ENCODE measurements around the gene SYNGAP1.

SYNGAP1 gene

DNA sequence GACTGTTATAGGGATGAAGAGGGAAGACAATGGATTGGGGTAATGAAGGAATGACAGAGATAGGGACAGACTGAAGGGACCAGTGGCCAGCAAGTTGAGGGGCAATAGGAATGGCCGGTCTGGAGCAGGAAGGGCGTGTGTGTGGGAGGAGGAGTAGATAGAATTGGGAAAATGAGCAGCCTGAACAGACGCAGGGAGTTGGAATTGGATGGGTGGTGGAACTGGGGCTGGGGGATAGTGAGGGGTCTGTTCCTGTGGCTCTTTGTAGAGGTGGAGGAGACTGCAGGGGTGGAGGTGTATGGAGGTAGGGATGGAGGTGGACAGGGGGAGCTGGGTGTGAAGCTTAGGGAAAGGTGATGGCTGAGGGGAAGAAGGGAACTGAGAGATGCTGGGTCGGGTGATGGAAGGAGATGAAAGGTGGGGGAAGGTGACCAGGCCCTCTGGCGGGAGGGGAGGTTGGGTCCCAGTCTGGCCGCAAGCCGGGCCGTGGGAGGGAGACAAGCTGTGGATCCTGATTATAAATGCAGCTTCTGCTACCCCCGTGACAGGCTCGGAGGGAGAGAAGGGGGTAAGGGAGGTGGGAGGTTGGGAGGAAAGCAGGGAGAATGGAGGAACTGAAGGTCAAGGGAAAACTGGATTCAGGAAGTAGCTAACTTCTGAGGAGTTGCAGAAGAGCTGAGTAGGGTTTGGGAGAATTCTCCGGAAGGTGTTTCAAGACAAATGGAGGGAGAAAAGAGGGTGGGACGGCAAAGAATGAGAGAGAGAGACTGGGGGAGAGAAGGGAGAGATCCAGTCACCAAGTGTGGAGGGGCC, 5.2 kb downstream of the SYNGAP1 start:
- no peak for DNase-seq

DNA sequence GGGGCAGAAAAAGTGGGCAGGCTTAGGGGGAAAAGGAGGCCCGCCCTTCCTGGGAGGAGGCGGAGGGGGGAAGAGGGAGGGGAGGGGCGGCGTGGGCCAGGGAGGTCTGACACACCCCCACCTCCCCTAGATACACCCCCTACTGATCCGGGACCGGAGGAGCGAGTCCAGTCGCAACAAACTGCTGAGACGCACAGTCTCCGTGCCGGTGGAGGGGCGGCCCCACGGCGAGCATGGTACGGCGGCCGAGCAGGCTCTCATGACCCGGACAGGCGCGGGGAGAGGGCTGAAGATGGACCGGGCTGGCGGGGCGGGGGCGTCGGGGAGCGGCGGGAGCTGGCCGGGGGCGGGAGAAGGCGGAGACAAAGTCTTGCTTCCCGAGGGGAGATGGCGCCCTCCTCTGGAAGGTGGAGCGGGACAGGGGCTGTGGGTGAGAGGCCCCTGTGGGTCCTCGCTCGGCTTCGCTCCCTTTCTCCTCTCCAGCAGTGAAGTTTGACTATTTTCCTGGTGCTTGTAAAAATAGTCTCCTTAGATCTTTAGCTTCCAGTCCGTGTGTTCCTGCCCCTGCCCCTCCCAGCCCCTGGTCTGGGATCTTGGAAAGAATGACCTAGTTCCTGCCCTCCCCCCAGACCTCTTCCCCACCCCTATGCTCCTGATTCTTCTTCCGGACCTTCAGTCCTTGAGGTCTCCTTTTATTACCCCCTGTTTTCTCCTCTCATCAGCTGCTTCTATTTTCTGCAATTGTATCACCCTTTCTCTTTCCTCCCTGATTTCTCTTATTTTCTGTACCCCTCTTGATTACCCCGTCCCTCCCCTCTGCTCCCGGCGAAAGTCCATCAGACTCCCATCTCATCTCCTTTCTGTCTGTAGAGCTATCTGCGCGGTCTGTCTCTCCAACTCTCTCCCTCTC, 6.1 kb downstream of the SYNGAP1 start:
- DNase-seq = peak; percentile 65

DNA sequence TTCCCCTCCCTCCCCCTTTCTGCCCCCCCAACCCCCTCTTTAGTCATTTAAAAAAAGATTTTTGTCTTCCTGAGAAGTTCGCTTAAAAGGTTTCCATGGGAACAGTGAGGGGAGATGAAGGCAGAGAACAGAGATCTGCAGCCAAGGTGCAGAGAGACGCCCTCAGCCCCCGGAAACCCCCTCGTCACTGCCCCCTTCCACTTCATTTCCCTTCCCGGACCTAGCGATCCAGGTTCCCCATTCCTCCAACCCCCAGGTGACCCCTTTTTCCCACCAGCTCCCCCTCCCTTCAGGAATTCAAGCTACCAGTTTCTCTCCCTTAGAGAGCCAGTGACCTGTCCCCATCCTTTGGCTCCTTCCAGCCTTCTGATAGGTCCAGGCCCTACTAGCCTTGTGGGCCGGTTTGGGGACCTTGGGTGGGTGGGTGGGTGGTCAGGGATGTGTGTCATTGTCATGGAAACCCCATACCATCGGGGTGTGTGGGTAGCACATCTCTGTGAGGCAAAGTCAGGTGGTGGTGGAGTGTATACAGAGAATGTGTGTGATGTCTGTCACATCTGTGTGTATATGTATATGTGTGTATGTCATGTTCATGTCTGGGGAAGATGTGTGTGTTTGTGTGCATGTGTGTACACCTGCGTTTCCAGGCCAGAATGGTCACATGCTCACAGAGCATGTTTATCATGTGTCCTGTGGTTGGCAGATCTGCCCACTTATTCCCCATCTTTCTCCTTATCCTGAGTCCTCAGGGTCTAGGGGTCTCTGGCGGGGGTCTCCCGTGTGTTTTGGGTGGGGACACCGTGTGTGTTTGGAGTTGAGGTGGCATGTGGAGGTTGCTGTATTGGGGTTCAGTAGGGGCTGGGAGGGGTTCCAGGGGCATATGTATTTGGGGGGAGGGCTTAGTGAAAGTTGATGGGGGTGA, 7.0 kb downstream of the SYNGAP1 start:
- no peak for DNase-seq

DNA sequence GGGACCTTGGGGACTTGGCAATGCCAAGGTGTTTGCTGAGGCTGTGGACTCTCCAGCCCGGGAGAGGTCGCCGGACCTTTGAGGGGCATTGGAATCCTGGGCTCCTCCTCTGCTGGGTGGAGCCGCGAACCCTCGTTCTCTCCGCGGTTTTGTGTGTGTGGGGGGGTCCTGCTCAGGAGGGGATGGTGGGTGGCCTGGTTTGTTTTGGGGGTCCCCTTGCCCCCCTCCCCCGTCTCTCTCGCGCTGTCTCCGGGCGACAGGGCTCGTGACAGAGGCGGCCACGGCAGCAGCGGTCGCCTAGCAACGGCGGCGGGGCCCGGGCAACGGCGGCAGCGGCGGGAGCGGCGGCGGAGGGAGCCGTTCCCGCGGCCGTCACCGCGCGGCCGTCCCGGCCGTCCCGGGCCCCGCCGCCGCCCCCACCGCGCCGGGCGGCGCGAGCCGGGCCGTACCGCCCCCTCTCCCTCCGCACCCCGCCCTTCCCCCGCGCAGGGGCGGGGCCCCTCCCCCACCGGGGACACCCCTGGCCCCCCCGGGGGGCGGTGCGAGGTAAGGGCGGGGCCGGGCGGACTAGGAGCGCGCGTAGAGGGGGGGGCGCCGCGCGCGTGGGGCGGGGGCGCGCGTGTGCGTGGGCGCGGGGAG, 7.8 kb downstream of the SYNGAP1 start:
- DNase-seq = no peak

DNA sequence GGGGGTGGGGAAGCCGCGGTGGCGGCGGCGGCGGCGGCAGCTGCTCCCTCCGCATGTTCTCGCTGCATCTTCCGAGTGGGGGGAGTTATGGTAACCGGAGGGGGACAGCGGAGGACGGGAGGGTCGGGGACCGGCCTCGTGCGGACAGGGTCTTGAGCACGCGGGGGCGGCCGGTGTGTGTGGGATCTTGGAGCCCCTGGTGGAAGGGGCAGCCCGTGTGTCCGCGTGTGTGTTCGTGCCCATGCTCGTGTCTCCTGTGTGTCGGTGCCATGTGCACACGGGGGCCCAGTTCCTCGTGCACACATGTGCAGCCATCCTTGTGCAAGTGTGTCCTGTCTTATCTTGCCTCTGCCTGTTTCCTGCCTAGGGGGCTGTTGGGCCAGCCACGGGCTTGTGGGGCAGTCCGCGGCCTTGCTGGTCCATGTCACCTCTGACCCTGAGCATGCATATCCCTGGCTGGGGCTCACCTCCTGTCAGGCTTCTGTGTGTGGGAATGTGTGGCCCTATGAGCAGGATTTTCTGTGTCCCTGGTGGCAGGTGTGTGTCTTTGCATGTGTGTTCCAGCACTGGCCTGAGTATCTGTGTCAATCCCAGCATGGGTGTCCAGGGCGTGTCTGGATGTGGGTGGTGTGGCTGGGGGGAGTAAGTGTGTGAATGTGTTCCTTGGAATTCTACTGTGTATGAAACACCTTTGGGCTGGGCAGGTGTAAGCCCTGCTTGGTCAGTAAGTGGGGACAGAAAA, 8.5 kb downstream of the SYNGAP1 start:
- no peak for DNase-seq

DNA sequence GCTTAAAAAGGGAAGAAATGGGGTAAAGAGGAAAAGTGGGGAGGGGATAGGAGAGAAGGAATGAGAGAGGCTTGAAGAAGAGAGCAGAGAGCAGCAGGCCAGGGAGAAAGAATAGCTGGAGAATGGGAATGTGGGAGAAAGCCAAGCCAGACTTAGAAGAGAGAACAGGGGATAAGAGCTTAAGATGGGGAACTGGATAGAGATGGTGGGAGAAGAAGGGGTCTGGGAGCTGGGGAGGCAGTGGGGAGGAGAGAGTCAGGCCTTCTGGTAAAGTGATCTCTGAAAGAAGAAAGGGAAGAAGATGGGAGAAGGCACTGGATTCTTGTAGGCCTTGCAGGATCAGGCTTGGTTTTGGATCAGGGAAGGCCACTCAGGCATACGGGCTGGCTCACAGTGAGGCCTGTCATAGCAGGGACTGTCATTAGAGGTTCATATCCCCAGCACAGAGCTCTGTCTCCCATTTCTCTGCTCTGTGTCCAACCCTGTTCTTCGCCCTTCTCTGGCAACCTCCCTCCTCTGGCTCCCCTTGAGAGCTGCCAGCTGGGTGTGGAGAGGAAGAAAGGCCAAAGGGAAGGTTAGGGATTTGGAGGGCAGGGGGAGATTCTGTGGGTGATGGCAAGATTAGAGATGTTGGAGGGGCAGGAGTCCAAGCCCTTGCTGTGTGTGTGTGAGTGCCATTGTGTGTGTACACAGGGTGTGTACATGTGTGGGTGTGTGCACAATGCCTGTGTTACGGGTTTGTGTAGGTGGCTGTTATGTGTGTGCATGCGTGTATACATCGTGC, 9.3 kb downstream of the SYNGAP1 start:
- no peak for DNase-seq

DNA sequence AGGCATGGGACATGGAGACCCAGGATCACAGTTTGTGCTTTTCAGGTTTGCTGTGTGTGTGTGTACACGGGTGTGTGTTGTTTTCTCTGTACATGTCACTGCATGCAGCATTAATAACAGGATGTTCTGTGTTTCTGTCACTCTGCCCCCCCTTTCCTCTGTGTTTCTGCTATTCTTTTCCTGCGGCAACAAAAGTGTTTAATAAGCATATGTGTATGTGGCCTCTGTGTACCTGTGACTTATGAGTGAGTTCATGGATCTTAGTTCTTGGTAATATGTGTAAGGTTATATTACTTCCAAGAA, 9.8 kb downstream of the SYNGAP1 start:
- no peak for DNase-seq

DNA sequence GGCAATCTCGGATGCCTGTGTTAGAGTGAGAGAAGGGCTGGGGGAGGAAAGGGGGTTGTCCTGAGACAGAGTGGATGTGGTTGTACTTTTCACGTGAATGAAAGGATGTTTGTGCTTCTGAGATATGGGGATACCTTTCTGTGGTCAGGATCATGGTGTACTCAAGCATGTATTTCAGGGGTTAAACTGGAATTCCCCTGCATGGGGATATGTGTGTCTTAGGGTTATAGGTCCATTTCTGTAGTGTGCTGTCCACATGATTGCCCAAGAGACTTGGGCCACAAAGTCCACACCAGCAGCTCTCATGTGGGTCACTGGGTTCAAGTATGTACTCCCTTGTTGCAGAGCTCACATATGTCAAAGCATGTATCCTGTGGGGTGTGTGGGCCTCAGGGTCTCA, 10.5 kb downstream of the SYNGAP1 start:
- DNase-seq = no peak

DNA sequence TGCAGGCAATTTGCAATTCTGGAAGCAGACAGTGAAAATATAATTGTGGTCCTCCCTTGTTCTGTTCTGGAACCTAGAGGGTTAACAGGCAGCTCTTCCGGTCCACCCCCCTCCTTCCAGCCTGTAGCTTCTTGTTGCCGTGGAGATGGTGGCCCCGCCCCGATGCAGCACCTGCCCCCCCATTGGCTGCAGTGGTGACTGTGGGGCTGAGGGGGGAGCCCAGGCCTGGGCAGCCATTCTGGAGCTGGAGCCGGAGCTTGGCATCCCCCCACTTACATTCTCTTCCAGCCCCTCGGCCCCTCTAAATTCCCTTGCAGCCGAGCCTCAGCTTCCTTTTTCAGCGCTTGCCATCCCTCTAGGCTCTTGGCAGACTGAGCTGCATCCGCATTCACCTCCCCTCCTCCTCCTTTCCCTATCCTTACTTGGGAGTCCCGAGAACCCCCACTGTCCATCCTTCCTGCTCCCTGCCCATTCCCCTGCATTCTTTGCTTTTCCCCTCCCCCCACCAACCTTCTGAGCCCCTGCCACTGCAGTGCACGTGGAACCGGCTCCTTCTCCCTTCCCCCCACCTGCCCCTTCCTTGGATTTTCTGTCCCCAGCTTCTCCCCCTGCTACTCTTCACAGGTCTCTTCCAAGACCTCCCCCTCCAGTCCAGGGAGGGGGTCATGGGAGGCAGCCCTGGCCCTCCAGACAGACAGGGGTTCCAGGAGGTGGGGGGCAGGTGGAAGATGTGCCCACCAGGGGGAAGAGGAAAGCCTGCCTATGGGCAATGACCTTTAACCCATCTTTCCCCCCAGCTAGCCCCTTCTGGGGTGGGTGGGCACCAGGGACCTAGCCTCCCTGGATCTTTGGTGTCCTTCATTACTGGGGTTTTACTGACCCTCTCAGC, 11.4 kb downstream of the SYNGAP1 start:
- DNase-seq = no peak

DNA sequence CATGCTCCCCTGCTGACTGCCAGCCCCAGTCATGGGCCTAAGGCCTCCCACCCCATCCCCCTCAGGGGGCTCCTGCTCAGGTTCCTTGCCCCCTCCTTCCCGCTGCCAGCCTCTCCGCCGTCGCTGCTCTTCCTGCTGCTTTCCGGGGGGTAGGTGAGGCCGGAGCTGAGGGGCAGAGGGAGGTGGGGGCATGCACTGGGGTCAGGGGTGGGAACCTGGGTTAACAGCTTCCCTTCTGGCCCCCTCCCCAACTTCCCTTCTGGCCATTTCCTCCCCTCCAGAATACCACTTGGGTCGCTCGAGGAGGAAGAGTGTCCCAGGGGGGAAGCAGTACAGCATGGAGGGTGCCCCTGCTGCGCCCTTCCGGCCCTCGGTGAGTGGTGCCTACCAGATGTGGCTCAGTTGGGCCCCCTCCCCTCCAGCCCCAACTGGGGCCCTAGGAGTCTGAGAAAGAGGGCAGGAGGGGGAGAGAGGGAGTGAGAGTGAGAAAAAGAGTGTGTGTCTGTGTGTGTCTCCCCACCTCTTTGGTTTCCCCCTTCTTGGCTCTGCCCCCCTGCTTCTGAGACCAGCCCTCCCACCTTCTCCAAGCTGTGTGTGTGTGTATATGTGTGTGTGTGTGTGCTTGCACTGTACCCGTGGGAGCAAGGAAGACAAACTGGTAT, 12.1 kb downstream of the SYNGAP1 start:
- DNase-seq = no peak

DNA sequence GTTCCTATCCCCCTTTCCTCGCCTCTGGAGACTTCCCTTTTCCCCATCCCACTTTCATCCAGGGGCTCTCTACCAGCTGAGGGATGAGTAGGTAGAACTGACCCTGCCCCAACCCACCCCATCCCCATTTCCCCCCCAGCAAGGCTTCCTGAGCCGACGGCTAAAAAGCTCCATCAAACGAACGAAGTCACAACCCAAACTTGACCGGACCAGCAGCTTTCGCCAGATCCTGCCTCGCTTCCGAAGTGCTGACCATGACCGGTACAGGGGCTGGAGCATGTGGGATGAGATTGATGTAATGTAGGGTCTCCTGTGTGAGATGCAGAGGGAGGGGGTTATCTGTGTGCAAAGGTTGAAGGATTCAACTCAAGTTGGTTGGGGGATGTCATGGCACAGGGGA, 12.7 kb downstream of the SYNGAP1 start:
- no peak for DNase-seq

DNA sequence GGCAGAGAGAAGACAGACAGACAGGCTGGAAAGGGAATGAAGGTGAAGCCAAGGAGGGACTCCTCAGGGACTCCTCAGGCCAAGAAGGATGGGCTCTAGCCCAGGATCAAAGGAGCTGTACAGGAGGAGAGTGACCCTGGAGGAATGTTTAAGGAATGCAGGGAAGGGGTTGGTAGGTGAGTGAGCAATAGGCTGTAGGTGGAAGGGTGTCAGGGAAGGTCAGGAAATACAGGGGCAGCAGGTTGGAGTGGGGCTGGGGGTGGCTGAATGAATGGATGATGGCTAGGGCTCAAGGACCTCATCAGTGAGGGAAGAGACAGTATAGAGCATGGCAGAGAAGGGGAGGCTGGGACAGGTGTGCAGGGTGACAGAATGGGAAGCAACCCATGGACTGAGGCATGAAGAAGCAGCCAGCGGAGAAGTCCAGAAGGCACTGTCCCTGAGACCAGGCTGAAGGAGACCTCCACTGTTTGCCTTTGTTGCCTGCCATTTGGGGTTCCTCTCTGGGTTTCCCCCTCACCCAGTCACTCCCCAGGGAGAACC, 13.2 kb downstream of the SYNGAP1 start:
- DNase-seq = no peak

DNA sequence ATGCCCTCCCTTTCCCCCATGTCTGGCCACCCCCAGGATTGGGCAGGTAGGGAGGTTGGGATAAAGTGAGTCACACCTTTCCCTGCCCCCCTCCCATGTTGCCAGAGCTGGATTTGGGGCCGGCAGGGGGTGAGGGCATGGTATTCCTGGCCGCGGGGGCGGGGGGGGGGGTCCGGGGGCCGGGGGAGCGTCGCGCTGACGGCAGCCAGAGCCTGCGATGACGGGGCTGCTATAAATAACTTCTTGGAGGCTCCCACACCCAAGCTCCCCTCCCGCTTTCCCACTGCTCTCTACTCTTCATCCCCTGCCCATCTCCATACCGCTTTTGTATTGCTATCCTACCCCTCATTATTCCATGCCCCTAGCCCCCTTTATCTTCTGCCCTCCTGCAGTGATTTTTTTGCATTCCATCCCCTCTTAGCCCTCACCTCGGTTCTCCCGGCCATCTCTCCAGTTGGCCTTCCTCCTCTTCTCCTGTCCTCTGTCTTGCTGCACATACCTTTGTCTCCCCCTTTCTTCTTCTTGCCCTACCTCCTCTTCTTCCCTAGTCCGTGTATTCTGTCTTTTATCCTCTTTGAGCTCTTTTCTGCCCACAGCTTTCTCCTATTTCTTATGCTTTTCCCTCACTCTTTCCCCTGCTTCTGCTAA, 13.8 kb downstream of the SYNGAP1 start:
- no peak for DNase-seq

DNA sequence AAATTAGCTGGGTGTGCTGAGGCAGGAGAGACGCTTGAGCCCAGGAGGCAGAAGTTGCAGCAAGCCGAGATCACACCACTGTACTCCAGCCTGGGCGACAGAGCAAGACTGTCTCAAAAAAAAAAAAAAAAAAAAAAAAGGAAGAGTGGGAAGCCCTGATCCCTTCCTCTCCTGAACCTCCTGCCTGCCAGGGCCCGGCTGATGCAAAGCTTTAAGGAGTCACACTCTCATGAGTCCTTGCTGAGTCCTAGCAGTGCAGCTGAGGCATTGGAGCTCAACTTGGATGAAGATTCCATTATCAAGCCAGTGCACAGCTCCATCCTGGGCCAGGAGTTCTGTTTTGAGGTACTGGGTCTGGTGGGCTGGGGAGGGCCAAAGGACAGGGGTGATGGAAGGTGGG, 15.1 kb downstream of the SYNGAP1 start:
- no peak for DNase-seq

DNA sequence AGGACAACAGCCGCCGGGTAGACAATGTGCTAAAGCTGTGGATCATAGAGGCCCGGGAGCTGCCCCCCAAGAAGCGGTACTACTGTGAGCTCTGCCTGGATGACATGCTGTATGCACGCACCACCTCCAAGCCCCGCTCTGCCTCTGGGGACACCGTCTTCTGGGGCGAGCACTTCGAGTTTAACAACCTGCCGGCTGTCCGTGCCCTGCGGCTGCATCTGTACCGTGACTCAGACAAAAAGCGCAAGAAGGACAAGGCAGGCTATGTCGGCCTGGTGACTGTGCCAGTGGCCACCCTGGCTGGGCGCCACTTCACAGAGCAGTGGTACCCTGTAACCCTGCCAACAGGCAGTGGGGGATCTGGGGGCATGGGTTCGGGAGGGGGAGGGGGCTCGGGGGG, 17.8 kb downstream of the SYNGAP1 start:
- no peak for DNase-seq

DNA sequence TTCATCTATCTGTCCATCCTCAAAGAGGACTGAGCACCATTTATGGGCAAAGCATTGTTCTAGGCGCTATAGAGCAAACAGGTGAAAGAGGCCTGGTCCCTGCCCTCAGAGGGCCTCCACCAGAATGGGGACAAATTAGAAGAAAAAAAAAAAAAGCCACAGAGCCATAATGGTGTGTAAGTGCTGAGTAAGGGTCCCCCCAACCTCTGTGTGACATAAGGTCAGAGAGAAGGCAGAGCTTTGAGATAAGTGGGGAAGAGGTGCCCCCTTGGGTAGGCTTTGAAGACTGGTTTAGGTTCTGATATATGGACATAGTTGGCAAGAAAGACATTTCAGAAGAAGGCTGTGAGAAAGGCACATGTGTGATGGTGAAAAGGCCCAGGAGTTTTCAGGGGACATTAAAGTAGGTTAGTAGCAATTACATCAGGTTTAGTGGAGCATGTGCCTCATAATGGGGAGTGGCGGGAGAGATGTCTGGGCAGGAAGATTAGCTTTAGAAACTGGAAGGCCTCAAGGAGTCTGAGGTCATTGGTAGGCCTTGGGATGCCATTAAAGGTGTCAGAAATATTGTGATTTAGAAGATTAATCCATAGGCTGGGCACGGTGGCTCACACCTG, 19.2 kb downstream of the SYNGAP1 start:
- DNase-seq = no peak

DNA sequence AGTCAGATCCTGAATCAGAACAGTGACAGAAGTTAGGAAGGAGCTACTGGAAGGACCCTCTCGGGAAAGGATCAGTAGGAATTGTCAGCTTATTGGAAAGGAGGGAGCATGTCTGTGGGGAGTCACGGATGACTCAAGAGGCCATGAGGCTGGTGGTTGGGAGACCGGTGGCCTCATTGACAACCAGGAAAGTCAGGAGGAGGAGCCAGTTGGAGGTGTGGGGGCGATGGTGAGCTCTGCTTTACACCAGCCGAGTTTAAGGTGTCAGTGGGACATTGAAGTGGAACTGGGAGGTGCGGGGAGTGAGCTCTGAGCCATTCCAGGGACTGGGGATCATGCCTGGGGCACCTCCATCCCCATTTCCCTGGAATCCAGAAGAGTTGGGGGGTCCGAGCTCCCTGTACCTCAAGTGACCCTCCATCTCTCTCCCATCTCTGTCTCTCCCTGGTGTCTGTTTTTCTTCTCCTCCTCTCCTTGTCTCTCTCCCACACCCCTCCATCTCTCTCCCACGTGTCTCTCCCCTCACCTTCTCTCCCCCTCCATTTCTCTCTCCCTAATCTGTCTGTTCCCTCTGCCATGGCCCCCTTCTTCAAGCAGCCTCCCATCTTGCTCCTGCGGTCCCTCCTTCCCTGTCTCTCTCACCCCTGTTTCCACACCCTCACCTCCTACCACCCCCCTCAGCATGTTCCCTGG, 20.2 kb downstream of the SYNGAP1 start:
- DNase-seq = no peak

Data from DMS79 (cell line).